ENCODE data around the gene GNG14. TPM values are rescaled to one million over a fixed set of nuclear protein-coding genes. Genes with fewer than 3 reads are reported as not detected.

GNG14 gene
- total RNA-seq, 1 experiment from 2014 or later = not detected

DNA sequence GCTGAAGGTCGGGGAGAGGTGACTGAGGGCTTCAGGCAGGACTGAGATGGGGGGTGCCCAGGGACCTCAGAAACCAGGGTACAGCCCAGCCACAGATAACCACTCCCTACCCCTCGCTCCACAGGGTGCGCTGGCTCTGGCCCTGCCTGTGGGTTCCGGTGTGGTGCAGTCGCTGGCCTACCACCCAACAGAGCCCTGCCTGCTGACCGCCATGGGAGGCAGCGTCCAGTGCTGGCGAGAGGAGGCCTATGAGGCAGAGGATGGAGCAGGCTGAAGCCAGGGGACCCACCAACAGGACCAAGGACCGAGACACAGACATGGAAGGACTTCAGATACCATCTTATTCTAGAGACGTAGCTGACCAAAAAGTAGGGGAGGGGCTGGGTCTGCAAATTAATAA, 12.4 kb upstream of the GNG14 start:
- no peak overlapping the region for H2AK5ac ChIP-seq (ENCODE audit: insufficient read length, low read length)
- no peaks in the 10 kb centered on the region for H3K4me1 ChIP-seq (ENCODE audit: insufficient read depth, low read length)
- TF ChIP-seq, protein P1, sequence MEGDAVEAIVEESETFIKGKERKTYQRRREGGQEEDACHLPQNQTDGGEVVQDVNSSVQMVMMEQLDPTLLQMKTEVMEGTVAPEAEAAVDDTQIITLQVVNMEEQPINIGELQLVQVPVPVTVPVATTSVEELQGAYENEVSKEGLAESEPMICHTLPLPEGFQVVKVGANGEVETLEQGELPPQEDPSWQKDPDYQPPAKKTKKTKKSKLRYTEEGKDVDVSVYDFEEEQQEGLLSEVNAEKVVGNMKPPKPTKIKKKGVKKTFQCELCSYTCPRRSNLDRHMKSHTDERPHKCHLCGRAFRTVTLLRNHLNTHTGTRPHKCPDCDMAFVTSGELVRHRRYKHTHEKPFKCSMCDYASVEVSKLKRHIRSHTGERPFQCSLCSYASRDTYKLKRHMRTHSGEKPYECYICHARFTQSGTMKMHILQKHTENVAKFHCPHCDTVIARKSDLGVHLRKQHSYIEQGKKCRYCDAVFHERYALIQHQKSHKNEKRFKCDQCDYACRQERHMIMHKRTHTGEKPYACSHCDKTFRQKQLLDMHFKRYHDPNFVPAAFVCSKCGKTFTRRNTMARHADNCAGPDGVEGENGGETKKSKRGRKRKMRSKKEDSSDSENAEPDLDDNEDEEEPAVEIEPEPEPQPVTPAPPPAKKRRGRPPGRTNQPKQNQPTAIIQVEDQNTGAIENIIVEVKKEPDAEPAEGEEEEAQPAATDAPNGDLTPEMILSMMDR (conservative IDR thresholded peaks at IDR 0.05) = no peak
- H3K23me2 ChIP-seq (ENCODE audit: insufficient read length, low read depth, low read length, poor library complexity, severe bottlenecking) = no peaks in the 10 kb centered on the region
- no CpG with 5 or more reads among the region's 10 CpGs for WGBS (ENCODE audit: extremely low coverage, insufficient read length, low lambda C conversion rate)
- no peaks in the 10 kb centered on the region for H3K9me3 ChIP-seq (ENCODE audit: control insufficient read depth, low read depth, low read length)
- H2AFZ ChIP-seq (ENCODE audit: low read length) = no peak overlapping the region
- no peak overlapping the region for H3K27ac Mint-ChIP-seq
- H2BK5ac ChIP-seq (ENCODE audit: insufficient read length, low read length) = no peak overlapping the region
- no peak overlapping the region for H4K91ac ChIP-seq (ENCODE audit: insufficient read length, low read depth, low read length)
- no peak overlapping the region for H4K5ac ChIP-seq (ENCODE audit: insufficient read length, low read depth, low read length)
- no peaks in the 10 kb centered on the region for H3K79me1 ChIP-seq (ENCODE audit: insufficient read depth, low read depth, low read length, poor library complexity, severe bottlenecking)
- H2BK20ac ChIP-seq (ENCODE audit: low read depth, low read length, poor library complexity, severe bottlenecking) = no peak overlapping the region
- H3K36me3 Mint-ChIP-seq (ENCODE audit: insufficient read depth in 1 of 3, low read depth in 3 of 3) = peaks cover 38 to 81% (median 73%) of the 10 kb centered on the region in 3 experiments
- no peak overlapping the region for H2BK12ac ChIP-seq (ENCODE audit: insufficient read length, low read depth, low read length)
- no peak overlapping the region for H3K14ac ChIP-seq (ENCODE audit: insufficient read depth, low read length)
- H3K18ac ChIP-seq (ENCODE audit: insufficient read length, low read depth, low read length) = no peak overlapping the region
- no peak overlapping the region for H3T11ph ChIP-seq (ENCODE audit: low read length)
- no peak overlapping the region for H3K23ac ChIP-seq (ENCODE audit: insufficient read length, low read depth, low read length)
- H3K9ac ChIP-seq (ENCODE audit: extremely low read depth, insufficient read length, low read length) = no peak overlapping the region
- H3K56ac ChIP-seq (ENCODE audit: insufficient read length, low read depth, low read length) = no peak overlapping the region
- no peaks in the 10 kb centered on the region; a peak in 1 of 5 replicates for H3K9me3 Mint-ChIP-seq
- no peaks in the 10 kb centered on the region for H3K27me3 Mint-ChIP-seq (ENCODE audit: low read depth)
- no peak overlapping the region for H2BK120ac ChIP-seq (ENCODE audit: low read depth, low read length, poor library complexity, severe bottlenecking)
- H4K8ac ChIP-seq (replicated peaks; ENCODE audit: insufficient read length, low read depth, low read length) = no peak overlapping the region
- peaks cover 2 to 16% of the 10 kb centered on the region in 2 experiments for H3K4me1 Mint-ChIP-seq
- DNase-seq = no peak
- H3K4me3 Mint-ChIP-seq = no peak overlapping the region
- H3K4me2 ChIP-seq (ENCODE audit: insufficient read depth, insufficient read length, low read length) = no peak overlapping the region
- H3K4ac ChIP-seq (ENCODE audit: low read depth, low read length) = no peak overlapping the region
- no peaks in the 10 kb centered on the region for H3K27me3 ChIP-seq (ENCODE audit: insufficient read depth, low read length)
- no peak overlapping the region for H2BK15ac ChIP-seq (ENCODE audit: low read depth, low read length)
- H3K27ac ChIP-seq (ENCODE audit: insufficient read length, low read depth, low read length) = no peak overlapping the region
- H3K79me2 ChIP-seq (ENCODE audit: insufficient read depth, low read length) = no peaks in the 10 kb centered on the region
- H4K20me1 ChIP-seq (ENCODE audit: control insufficient read depth, insufficient read depth, insufficient read length) = no peaks in the 10 kb centered on the region
